Suprapubic skin (tissue), 4 donors: ENCODE measurements around the gene LCT. TPM values are rescaled to one million over a fixed set of nuclear protein-coding genes. Genes with fewer than 3 reads are reported as not detected.

ENCODE experiments used
- DNase-seq, 2 donors: peaks; one replicate each; pipeline ENCODE4 v3.0.0-alpha.2; 2019; ENCODE audit warnings: low spot score in 2 of 2
- H3K27ac ChIP-seq: fragments of 200-600 bp; sonication (generic); one replicate; pipeline ENCODE4 v1.5.1; 2019
- H3K27me3 ChIP-seq: fragments of 200-600 bp; sonication (generic); one replicate; pipeline ENCODE4 v1.5.1; 2019
- H3K36me3 ChIP-seq: fragments of 200-600 bp; sonication (generic); one replicate; pipeline ENCODE4 v1.5.1; 2019
- H3K4me1 ChIP-seq: fragments of 200-600 bp; sonication (generic); one replicate; pipeline ENCODE4 v1.5.1; 2019
- H3K4me3 ChIP-seq: fragments of 200-600 bp; sonication (generic); one replicate; pipeline ENCODE4 v1.5.1; 2019; ENCODE audit warnings: mild to moderate bottlenecking
- H3K9me3 ChIP-seq: fragments of 200-600 bp; sonication (generic); one replicate; pipeline ENCODE4 v1.5.1; 2019
- EP300 ChIP-seq: sonication (generic); formaldehyde crosslinking; IDR thresholded peaks from one replicate; pipeline ENCODE4 v1.6.1; 2017; ENCODE audit warnings: antibody characterized with exemption
- POLR2A ChIP-seq, 2 donors: fragments of 450-650 bp; IDR thresholded peaks; one replicate each; pipeline ENCODE4 v1.6.1; 2017; ENCODE audit warnings: antibody characterized with exemption in 2 of 2, mild to moderate bottlenecking in 2 of 2, moderate library complexity in 2 of 2
- POLR2AphosphoS5 ChIP-seq, 3 donors: sonication (generic); formaldehyde crosslinking; IDR thresholded peaks; one replicate each; pipeline ENCODE4 v1.6.1; 2017; ENCODE audit warnings: antibody characterized with exemption in 3 of 3
- WGBS: methylation state at CpG from one replicate; pipeline ENCODE4 v1.1.5; 2018; 5-methylcytosine and 5-hydroxymethylcytosine counted together
- total RNA-seq, 4 donors: library from RNA; depleted of rRNA; stranded (reverse); fragments of >200 nt; gene quantifications; one replicate each; pipeline ENCODE4 v1.1.0, GENCODE V29; 2016
- TF ChIP-seq, protein P1 (sequence below), 2 donors: fragments of 200-600 bp in 1 of 2; fragments of 450-650 bp in 1 of 2; sonication (generic) in 1 of 2; IDR thresholded peaks; one replicate each; pipeline ENCODE4 v1.5.1; 2016 to 2019; ENCODE audit warnings: antibody characterized with exemption in 2 of 2, mild to moderate bottlenecking in 1 of 2, moderate library complexity in 1 of 2

The LCT gene
- total RNA-seq, 4 donors from 2014 or later: not detected

- no peaks in the 10 kb centered on the region for H3K36me3 ChIP-seq
- H3K4me1 ChIP-seq: no peaks in the 10 kb centered on the region
- TF ChIP-seq POLR2AphosphoS5 (IDR thresholded peaks at IDR 0.05) (no peak), EP300 (no peak), POLR2A (IDR thresholded peaks at IDR 0.05) (no peak)
- TF ChIP-seq, protein P1, sequence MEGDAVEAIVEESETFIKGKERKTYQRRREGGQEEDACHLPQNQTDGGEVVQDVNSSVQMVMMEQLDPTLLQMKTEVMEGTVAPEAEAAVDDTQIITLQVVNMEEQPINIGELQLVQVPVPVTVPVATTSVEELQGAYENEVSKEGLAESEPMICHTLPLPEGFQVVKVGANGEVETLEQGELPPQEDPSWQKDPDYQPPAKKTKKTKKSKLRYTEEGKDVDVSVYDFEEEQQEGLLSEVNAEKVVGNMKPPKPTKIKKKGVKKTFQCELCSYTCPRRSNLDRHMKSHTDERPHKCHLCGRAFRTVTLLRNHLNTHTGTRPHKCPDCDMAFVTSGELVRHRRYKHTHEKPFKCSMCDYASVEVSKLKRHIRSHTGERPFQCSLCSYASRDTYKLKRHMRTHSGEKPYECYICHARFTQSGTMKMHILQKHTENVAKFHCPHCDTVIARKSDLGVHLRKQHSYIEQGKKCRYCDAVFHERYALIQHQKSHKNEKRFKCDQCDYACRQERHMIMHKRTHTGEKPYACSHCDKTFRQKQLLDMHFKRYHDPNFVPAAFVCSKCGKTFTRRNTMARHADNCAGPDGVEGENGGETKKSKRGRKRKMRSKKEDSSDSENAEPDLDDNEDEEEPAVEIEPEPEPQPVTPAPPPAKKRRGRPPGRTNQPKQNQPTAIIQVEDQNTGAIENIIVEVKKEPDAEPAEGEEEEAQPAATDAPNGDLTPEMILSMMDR (IDR thresholded peaks at IDR 0.05): no peak
- 91% methylated on average over 6 of the region's 6 CpGs for WGBS
- H3K27me3 ChIP-seq: no peaks in the 10 kb centered on the region
- no peak overlapping the region for H3K4me3 ChIP-seq
- H3K9me3 ChIP-seq: no peaks in the 10 kb centered on the region
- no peak for DNase-seq
- no peak overlapping the region for H3K27ac ChIP-seq
Observed at GRCh38 chr2:135832891-135833290, 4.1 kb downstream of the LCT start.

DNA sequence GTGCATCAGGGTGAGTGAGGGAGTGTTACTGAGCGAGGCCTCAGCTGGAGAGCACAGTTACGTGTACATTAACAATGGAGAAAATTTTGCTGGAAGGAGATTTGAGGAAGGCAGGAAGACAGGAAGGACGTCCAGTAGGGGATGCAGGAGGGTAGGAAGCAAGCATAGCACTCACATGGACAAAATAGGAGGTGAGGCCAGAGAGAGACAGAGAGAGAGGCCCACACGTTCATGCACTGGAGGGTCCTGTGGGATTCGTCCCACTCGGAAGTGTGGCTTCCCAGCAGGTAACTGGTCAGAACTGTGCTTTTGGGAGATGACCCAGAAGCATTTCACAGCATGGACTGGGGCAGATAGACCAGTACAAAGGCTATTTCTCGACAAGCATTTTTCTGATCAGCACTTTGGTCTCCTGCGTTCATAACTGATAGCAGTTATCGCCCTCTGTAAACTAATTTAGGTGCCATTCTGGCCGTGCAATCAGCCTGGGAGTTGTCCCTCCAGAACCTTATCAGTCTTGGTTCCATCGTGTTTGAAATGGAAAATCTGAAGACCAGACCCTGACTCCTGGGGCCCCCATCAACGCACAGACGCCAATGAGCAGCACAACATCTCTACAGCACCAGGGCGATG, 5.7 kb downstream of the LCT start:
- no peaks in the 10 kb centered on the region for H3K9me3 ChIP-seq
- H3K27ac ChIP-seq: no peak overlapping the region
- TF ChIP-seq EP300 (no peak), POLR2A (IDR thresholded peaks at IDR 0.05) (no peak), POLR2AphosphoS5 (IDR thresholded peaks at IDR 0.05) (no peak)
- TF ChIP-seq, protein P1 (IDR thresholded peaks at IDR 0.05): no peak
- 86% methylated on average over 14 of the region's 14 CpGs for WGBS
- DNase-seq: no peak
- no peaks in the 10 kb centered on the region for H3K27me3 ChIP-seq
- H3K4me1 ChIP-seq: no peaks in the 10 kb centered on the region
- H3K36me3 ChIP-seq: no peaks in the 10 kb centered on the region
- H3K4me3 ChIP-seq: no peak overlapping the region

DNA sequence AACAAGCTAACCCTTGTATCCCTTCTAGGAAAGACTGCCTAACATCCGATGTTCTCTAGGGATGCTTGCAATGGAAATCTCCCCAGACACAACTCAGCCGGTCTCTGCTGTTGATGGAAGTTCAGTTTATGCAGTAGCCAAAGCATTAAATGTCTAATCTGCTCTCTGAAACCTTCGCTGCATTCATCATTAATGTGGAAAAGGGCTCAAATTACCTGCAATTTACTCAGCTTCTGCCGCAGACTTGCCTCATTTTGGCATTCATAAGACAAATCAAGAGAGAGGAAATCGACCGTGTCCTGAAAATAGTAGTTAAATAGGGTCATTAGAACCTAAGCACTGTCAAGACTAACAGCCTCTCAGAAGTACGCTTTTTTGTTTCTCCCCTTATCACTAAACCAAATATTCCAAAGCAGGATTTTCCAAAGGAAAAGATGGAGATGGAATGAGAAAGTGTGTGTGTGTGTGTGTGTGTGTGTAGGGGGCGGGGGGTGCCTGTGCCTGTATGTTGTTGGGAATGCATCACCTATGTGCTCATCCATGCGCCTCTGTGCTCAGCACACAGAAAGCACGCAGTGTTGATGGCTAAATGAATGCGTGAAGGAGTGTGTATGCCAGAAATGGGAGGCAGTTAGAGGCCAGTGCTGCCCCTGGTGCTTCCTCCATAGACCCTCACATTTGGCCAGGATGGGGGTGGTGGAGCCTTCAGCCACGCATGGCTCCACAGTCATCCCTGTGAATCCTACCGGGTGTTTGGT, 7.4 kb downstream of the LCT start:
- 84% methylated on average over 11 of the region's 13 CpGs for WGBS
- no peak for DNase-seq
- TF ChIP-seq POLR2AphosphoS5 (IDR thresholded peaks at IDR 0.05) (no peak), EP300 (no peak)
- Histone ChIP-seq H3K27me3 (no peaks in the 10 kb centered on the region), H3K4me1 (no peaks in the 10 kb centered on the region), H3K9me3 (no peaks in the 10 kb centered on the region), H3K4me3 (no peak overlapping the region), H3K27ac (no peak overlapping the region), H3K36me3 (no peaks in the 10 kb centered on the region)

DNA sequence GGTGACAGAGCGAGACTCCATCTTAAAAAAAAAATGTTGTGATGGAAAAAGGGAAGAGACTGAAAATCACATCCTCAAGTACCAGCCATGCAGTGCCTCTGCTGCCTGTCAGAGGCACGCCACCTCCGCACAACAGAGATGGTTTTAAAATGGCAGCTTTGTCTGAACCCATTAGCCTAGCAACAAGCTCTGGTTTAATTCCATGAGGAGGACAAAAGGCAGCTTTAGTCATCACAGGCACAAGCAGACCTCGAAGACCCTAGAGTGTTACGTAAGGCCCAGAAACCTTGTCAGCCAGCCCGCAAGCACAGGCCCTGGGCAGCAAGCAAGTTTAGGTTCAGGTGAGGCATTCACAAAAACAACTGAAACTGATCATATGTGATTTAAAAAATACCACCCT, 10.4 kb downstream of the LCT start:
- Histone ChIP-seq H3K4me3 (no peak overlapping the region), H3K9me3 (no peaks in the 10 kb centered on the region), H3K36me3 (no peaks in the 10 kb centered on the region), H3K4me1 (no peaks in the 10 kb centered on the region), H3K27ac (no peak overlapping the region), H3K27me3 (no peaks in the 10 kb centered on the region)
- no peak for TF ChIP-seq POLR2A (IDR thresholded peaks at IDR 0.05)
- 91% methylated on average over 6 of the region's 6 CpGs for WGBS
- DNase-seq: no peak

GRCh38 chr2:135825550-135826176, 11.3 kb downstream of the LCT start:
- WGBS: 22% methylated on average over 3 of the region's 11 CpGs
- DNase-seq: no peak
- TF ChIP-seq POLR2A (IDR thresholded peaks at IDR 0.05) (no peak), EP300 (no peak), POLR2AphosphoS5 (IDR thresholded peaks at IDR 0.05) (no peak)
- TF ChIP-seq, protein P1 (IDR thresholded peaks at IDR 0.05): no peak
- H3K4me3 ChIP-seq: no peak overlapping the region
- no peaks in the 10 kb centered on the region for H3K36me3 ChIP-seq
- no peaks in the 10 kb centered on the region for H3K27me3 ChIP-seq
- H3K27ac ChIP-seq: no peak overlapping the region
- H3K9me3 ChIP-seq: no peaks in the 10 kb centered on the region
- no peaks in the 10 kb centered on the region for H3K4me1 ChIP-seq

- H3K4me3 ChIP-seq: no peak overlapping the region
- no peak overlapping the region for H3K27ac ChIP-seq
- no peaks in the 10 kb centered on the region for H3K36me3 ChIP-seq
- no peaks in the 10 kb centered on the region for H3K27me3 ChIP-seq
- H3K4me1 ChIP-seq: no peaks in the 10 kb centered on the region
- TF ChIP-seq EP300 (no peak), POLR2AphosphoS5 (IDR thresholded peaks at IDR 0.05) (no peak), POLR2A (IDR thresholded peaks at IDR 0.05) (no peak)
- TF ChIP-seq, protein P1 (IDR thresholded peaks at IDR 0.05): no peak
- DNase-seq: no peak
- WGBS: 93% methylated on average over 5 of the region's 9 CpGs
- H3K9me3 ChIP-seq: no peaks in the 10 kb centered on the region
Observed at GRCh38 chr2:135825131-135825530, 11.9 kb downstream of the LCT start.
